ENCODE data around the gene USP12.

DNA sequence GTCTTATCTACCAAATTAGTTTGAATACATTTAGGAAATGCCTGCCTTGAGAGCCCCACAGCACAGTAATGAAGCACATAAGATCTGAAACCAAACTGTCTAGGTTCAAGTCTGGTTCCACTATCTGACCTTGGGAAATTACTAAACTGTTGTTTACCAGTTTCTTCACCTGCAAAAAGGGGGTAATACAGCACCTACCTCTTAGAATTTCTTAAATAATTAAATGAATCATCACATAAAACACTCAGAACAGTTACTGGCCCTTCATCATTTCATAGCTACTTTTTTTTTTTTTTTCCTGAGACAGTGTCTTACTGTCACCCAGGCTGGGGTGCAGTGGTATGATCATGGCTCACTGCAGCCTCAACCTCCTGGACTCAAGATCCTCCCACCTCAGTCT, 59.6 kb downstream of the USP12 start:
- TF ChIP-seq, protein P1, sequence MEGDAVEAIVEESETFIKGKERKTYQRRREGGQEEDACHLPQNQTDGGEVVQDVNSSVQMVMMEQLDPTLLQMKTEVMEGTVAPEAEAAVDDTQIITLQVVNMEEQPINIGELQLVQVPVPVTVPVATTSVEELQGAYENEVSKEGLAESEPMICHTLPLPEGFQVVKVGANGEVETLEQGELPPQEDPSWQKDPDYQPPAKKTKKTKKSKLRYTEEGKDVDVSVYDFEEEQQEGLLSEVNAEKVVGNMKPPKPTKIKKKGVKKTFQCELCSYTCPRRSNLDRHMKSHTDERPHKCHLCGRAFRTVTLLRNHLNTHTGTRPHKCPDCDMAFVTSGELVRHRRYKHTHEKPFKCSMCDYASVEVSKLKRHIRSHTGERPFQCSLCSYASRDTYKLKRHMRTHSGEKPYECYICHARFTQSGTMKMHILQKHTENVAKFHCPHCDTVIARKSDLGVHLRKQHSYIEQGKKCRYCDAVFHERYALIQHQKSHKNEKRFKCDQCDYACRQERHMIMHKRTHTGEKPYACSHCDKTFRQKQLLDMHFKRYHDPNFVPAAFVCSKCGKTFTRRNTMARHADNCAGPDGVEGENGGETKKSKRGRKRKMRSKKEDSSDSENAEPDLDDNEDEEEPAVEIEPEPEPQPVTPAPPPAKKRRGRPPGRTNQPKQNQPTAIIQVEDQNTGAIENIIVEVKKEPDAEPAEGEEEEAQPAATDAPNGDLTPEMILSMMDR (IDR thresholded peaks at IDR 0.05; ENCODE audit: low read length): no peak
- TF ChIP-seq EZH2 (IDR thresholded peaks at IDR 0.05; ENCODE audit: borderline replicate concordance, low read length): no peak
